Muscle of leg (tissue), 11 donors: Measurements from ENCODE around the gene CLINT1. TPM values are rescaled to one million over a fixed set of nuclear protein-coding genes. Genes with fewer than 3 reads are reported as not detected.
"Not testable (repeated sequence)": the region's sequence is repeated elsewhere in the genome, so short reads cannot be mapped to it uniquely, and the experiment has no call there.

ENCODE experiments used
- DNase-seq: peaks from one replicate; pipeline ENCODE4 v3.0.0; 2013
- H3K27ac ChIP-seq: one replicate; pipeline ENCODE4 v1.5.1; 2013; ENCODE audit warnings: mild to moderate bottlenecking, low read length, control low read depth
- H3K27me3 ChIP-seq: one replicate; pipeline ENCODE4 v1.6.1; 2013; ENCODE audit warnings: low read length; ENCODE audit not compliant: control insufficient read depth, insufficient read depth
- H3K36me3 ChIP-seq: one replicate; pipeline ENCODE4 v1.6.1; 2013; ENCODE audit warnings: low read length; ENCODE audit not compliant: control insufficient read depth, insufficient read depth
- H3K4me1 ChIP-seq: one replicate; pipeline ENCODE4 v1.6.1; 2013; ENCODE audit warnings: low read length; ENCODE audit not compliant: control insufficient read depth, insufficient read depth
- H3K4me3 ChIP-seq: one replicate; pipeline ENCODE4 v1.5.1; 2013; ENCODE audit warnings: low read length, control low read depth
- H3K9me3 ChIP-seq: replicated peaks from 2 replicates; pipeline ENCODE4 v1.6.1; 2013; ENCODE audit warnings: low read depth, low read length; ENCODE audit not compliant: control insufficient read depth
- WGBS: methylation state at CpG from one replicate; pipeline ENCODE4 v1.1.5; 2013; ENCODE audit warnings: missing lambda C conversion rate; ENCODE audit not compliant: insufficient coverage; 5-methylcytosine and 5-hydroxymethylcytosine counted together
- polyA plus RNA-seq, 8 donors: library from polyadenylated mRNA; unstranded; fragments of 120-200 nt; gene quantifications; one replicate each; pipeline versions ENCODE4 v1.2.1 to v1.2.3, GENCODE V29; 2013; ENCODE audit warnings: inconsistent platforms in 1 of 8, low replicate concordance in 1 of 8; ENCODE audit not compliant: insufficient read length in 8 of 8, insufficient read depth in 1 of 8
- total RNA-seq: library from RNA; stranded (reverse); fragments of 120-200 nt; gene quantifications from one replicate; pipeline ENCODE4 v1.2.4, GENCODE V29; 2013

The CLINT1 gene
- total and polyA plus RNA-seq, 9 donors: 39.9 to 75.0 (median 62.5) TPM

GRCh38 chr5:157866536-157866935 is 7.6 kb upstream of the CLINT1 start:
- H3K4me1 ChIP-seq: no peaks in the 10 kb centered on the region
- H3K36me3 ChIP-seq: no peaks in the 10 kb centered on the region
- no peak for DNase-seq
- no peaks in the 10 kb centered on the region for H3K27me3 ChIP-seq
- no CpG with 5 or more reads among the region's 2 CpGs for WGBS
- no peak overlapping the region for H3K4me3 ChIP-seq
- no peaks in the 10 kb centered on the region for H3K9me3 ChIP-seq
- H3K27ac ChIP-seq: no peak overlapping the region

GRCh38 chr5:157865781-157866180 is 6.8 kb upstream of the CLINT1 start:
- Histone ChIP-seq H3K27ac (no peak overlapping the region), H3K4me3 (no peak overlapping the region), H3K36me3 (no peaks in the 10 kb centered on the region), H3K9me3 (no peaks in the 10 kb centered on the region), H3K4me1 (no peaks in the 10 kb centered on the region), H3K27me3 (no peaks in the 10 kb centered on the region)
- WGBS: 0% methylated on average over 1 of the region's 4 CpGs
- DNase-seq: no peak

- Histone ChIP-seq H3K4me1 (peaks cover 2% of the 10 kb centered on the region), H3K9me3 (no peaks in the 10 kb centered on the region), H3K36me3 (no peaks in the 10 kb centered on the region), H3K27me3 (no peaks in the 10 kb centered on the region), H3K27ac (no peak overlapping the region), H3K4me3 (no peak overlapping the region)
- WGBS: 55% methylated on average over 4 of the region's 4 CpGs
- DNase-seq: no peak
Measured at GRCh38 chr5:157864067-157864466, 5.1 kb upstream of the CLINT1 start.

GRCh38 chr5:157862183-157862851 is 3.4 kb upstream of the CLINT1 start:
- no peak for DNase-seq
- 75% methylated on average over 4 of the region's 6 CpGs for WGBS
- no peaks in the 10 kb centered on the region for H3K36me3 ChIP-seq
- no peak overlapping the region for H3K4me3 ChIP-seq
- H3K4me1 ChIP-seq: peaks cover 2% of the 10 kb centered on the region
- no peaks in the 10 kb centered on the region for H3K27me3 ChIP-seq
- H3K27ac ChIP-seq: no peak overlapping the region
- H3K9me3 ChIP-seq: no peaks in the 10 kb centered on the region

- H3K27ac ChIP-seq: no peak overlapping the region
- H3K27me3 ChIP-seq: no peaks in the 10 kb centered on the region
- H3K9me3 ChIP-seq: no peaks in the 10 kb centered on the region
- WGBS: 70% methylated on average over 4 of the region's 8 CpGs
- H3K4me1 ChIP-seq: peaks cover 2% of the 10 kb centered on the region
- H3K4me3 ChIP-seq: no peak overlapping the region
- H3K36me3 ChIP-seq: no peaks in the 10 kb centered on the region
- DNase-seq: no peak
Measured at GRCh38 chr5:157860898-157861890, 2.2 kb upstream of the CLINT1 start.

GRCh38 chr5:157859227-157859575 is 256 bp upstream of the CLINT1 start:
- no peak overlapping the region for H3K27ac ChIP-seq
- peaks cover 2% of the 10 kb centered on the region for H3K4me1 ChIP-seq
- H3K4me3 ChIP-seq: peak overlapping the region; percentile 83
- no peak for DNase-seq
- no peaks in the 10 kb centered on the region for H3K9me3 ChIP-seq
- H3K36me3 ChIP-seq: no peaks in the 10 kb centered on the region
- 0% methylated on average over 3 of the region's 10 CpGs for WGBS
- H3K27me3 ChIP-seq: no peaks in the 10 kb centered on the region

- DNase-seq: peak; percentile 9
- Histone ChIP-seq H3K27me3 (no peaks in the 10 kb centered on the region), H3K4me1 (peaks cover 2% of the 10 kb centered on the region), H3K36me3 (no peaks in the 10 kb centered on the region), H3K9me3 (no peaks in the 10 kb centered on the region), H3K4me3 (peak overlapping the region; percentile 83), H3K27ac (peak overlapping the region; percentile 91)
- 0% methylated on average over 1 of the region's 5 CpGs for WGBS
Measured at GRCh38 chr5:157857816-157858526, 974 bp downstream of the CLINT1 start.

- Histone ChIP-seq H3K4me3 (no peak overlapping the region), H3K4me1 (peaks cover 2% of the 10 kb centered on the region), H3K36me3 (no peaks in the 10 kb centered on the region), H3K27ac (no peak overlapping the region), H3K27me3 (no peaks in the 10 kb centered on the region), H3K9me3 (no peaks in the 10 kb centered on the region)
- peak; percentile 69 for DNase-seq
- no CpG with 5 or more reads among the region's 10 CpGs for WGBS
Measured at GRCh38 chr5:157855404-157855994, 3.4 kb downstream of the CLINT1 start.

GRCh38 chr5:157853365-157853764 is 5.6 kb downstream of the CLINT1 start:
- not testable (repeated sequence) for H3K27me3 ChIP-seq, H3K36me3 ChIP-seq, H3K4me3 ChIP-seq, H3K9me3 ChIP-seq, DNase-seq, H3K4me1 ChIP-seq, H3K27ac ChIP-seq
- 97% methylated on average over 7 of the region's 9 CpGs for WGBS
